ENCODE data around the gene MAX.

DNA sequence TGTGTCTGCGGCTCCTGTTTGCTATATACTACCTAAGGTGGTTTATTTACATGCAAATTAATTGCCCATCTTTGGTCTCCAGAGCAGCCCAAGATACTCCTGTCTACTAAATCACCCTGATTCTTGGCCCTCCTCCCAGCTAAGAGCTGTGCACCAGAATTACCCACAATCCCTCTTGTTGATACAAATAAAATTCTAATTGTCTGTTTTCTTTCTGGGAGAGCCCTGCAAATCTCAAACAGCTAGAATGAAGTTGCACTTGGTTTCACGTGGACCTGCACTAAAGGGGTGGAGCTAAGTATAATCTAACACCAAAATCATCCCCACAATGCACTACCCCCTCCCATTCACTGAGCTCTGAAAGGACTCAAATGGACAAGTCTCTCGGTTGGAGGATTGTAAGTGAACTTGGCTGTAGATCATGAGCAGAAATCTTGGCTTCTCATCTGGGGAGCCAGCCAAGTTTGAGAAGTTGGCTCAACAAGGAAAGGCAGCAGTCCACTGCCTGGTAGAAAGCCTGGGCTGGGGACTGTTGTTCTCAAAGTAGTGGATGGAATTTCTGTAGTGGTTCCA is 6.6 kb downstream of the MAX start:
- TF ChIP-seq EZH2 (IDR thresholded peaks at IDR 0.05; ENCODE audit: insufficient read depth, poor library complexity, severe bottlenecking), result no peak
- TF ChIP-seq EZH2phosphoT487 (IDR thresholded peaks at IDR 0.05; ENCODE audit: insufficient read depth, low read depth), result no peak
